Activated T-helper 1 cell treated with anti-CD3 and anti-CD28 coated beads, Interleukin-2, amount 50 U/mL, for 16 hours (primary cell): ENCODE data around the gene WDR36.

ENCODE experiments used
- DNase-seq, 2 donors: peaks; one replicate each; pipeline ENCODE4 v3.0.0-alpha.2; 2020; ENCODE audit warnings: low read depth in 1 of 2, low spot score in 1 of 2

The WDR36 gene

GRCh38 chr5:111092062-111092853, at the start of gene WDR36:
WDR36 (plus strand) TSS chr5:111092348; CDS start chr5:111092457, 109 bp downstream.
- peak; percentile 75 to 78 for DNase-seq

GRCh38 chr5:111043712-111044506, 48.2 kb upstream of the WDR36 start:
- no peak for DNase-seq

DNA sequence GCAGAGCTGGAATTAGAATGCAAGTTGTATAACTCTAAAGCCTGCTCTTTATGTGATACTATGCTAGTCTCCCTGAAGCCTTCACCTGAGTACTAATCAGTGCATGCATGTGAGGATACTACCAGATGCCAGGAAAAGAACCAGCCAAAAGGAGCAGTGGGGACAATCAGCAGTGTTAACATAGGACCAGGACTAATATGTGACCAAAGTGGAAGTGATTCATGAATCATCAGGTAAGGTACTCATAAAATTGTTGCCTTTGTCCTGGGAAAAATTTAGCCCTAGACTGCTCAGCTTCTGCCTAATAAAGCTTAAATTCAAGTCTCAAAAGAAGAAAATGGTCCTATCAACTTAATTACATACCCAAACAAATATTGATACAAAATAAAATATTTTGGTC, 34.1 kb upstream of the WDR36 start:
- no peak for DNase-seq

DNA sequence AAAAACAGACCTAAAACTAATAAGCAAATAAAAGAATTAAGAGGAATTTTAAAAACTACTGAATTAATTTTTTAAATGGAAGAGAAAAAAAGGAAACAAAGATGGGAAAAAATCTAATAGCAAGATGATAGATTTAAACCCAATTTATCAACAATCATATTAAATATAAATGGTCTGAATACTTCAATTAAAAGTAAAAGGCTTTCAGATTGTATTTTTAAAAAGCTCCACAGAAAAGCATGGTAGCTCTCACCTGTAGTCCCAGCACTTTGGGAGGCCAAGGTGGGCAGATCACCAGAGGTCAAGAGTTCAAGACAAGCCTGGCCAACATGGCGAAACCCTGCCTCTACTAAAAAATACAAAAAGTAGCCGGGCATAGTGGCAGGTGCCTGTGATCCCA, 32.0 kb upstream of the WDR36 start:
- no peak for DNase-seq

DNA sequence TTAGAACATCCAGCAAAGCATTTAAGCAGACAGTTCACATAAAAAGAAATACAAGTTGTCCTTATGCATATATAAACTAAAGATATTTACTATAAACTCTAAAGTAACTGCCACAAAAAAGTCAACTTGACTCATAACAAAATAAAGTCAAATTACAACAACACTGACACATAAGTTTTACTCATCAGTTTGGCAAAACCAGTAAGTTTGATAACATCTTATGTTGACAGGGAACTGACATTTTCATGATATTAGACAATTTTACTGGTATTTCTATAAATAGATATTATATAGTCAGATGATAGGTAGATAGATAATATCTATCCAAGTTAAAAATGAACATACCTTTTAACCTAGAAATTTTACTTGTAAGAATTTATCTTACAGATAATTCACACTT, 30.5 kb upstream of the WDR36 start:
- DNase-seq, result no peak

DNA sequence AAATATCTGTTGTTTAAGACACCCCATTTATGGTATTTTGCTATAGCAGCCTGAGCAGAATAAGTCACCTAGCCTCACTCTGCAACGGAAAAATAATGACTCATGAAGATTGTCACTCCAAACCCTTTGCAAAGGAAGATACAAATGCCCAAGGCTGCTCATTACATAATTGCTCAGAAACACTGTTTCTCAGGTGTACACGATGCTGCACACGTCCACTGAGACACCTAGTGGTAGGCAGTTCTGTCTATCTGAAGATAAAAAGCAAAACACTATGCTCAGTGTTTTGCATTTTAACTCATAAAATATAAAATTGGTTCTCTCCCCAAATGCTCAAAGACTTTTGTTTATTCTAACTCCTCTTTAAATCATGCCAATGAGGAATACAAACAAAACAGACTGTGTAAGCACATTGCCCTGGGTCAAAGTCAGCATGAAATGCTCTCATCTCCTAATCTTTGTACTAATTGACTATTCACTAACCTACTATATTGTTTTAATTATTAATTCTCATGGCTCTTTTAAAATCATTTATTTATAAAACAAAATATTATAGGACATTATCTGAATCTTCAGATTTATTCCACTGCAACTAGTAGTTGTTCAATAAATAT, 28.3 kb upstream of the WDR36 start:
- no peak for DNase-seq

GRCh38 chr5:111066261-111066938, 25.7 kb upstream of the WDR36 start:
- no peak for DNase-seq

DNA sequence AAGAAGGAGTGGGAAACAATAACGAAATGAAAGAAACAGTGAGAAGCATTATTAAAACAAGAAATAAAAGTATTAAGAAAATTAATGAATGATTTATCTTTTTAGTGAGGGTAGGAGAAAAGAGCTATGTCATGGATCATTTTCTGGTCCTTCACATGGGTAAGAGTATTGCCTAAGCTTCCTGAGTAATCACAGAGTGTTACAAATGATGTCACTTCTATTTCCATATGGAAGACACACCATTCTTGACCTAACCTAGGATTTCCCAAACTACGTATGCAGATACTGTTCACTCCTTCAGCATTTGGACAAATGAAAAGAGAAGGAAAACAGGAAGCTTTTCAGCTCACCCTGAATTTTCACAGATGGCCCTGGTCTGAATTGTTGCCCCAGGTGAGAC, 23.9 kb upstream of the WDR36 start:
- no peak for DNase-seq

GRCh38 chr5:111069839-111070238, 22.3 kb upstream of the WDR36 start:
- no peak for DNase-seq

DNA sequence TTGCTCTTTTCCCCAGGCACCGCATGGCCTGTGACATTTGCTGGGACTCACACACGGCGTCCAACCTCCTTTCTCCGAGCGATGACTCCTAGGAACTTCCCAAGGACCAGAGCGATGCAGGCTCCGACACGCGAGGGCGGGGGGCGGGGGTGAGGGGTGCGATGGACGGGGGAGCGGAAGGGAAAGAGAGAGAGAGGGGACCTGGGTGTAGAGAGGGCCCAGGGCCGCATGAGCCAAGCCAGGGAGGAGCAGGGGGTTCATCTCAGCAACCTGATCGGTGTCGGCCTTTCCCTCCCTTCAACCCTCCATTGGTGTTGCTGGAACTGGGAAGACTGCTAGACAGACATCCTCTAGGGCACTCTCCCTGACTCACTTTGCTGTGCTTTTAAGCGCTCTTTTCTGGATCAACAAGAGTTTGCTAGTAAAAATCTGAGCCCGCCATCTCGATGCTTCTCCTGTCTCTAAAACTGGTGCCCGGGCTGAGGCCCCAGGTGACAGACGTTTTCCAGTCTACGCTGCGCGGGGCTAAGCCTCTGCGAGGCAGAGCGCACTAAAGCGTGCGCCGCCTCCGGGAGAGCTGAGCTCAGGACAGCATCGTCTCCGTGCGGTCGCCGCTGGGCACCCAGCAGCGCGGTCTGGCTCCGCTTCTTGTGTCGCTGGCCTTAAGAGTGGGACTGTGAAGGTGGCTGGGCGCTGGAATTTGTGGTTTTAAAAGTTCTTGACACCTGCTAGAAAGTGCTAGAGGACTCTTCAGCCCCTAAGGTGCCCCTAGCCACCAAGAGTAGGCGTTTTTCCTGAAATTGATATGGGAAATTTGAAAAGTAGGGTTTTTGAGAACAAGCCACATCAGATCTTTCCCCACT, 21.6 kb upstream of the WDR36 start:
- no peak for DNase-seq

GRCh38 chr5:111071413-111071812, 20.7 kb upstream of the WDR36 start, which contains the start of gene TSLP:
TSLP (plus strand) TSS chr5:111071713; CDS start chr5:111071891, 178 bp downstream.
- no peak for DNase-seq

- peak; percentile 8 to 16 for DNase-seq
These were observed 19.0 kb upstream of the WDR36 start for GRCh38 chr5:111072949-111073682.

DNA sequence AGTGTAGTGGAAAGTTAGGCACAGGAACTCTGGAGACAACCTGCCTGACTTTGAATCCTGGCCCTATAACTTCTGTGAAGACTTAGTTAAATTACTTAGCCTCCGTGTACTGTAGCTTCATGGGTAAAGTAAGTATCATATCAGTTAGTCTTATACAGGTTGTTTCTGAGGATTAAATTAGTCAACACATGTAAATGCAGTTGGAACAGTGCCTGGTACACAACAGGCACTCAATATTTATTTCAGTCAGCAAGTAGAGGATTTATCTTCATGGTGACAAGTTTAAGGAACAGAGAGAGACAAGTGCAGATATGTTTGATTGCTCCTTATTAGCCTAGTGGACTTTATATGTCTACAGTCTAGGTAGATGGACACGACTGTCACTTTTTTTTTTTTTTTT, 17.9 kb upstream of the WDR36 start:
- DNase-seq, result no peak

GRCh38 chr5:111075520-111075919, 16.6 kb upstream of the WDR36 start:
- no peak for DNase-seq

GRCh38 chr5:111076091-111076490, 16.1 kb upstream of the WDR36 start:
- DNase-seq, result no peak

- no peak for DNase-seq
These were observed 14.5 kb upstream of the WDR36 start for GRCh38 chr5:111077678-111078077.

DNA sequence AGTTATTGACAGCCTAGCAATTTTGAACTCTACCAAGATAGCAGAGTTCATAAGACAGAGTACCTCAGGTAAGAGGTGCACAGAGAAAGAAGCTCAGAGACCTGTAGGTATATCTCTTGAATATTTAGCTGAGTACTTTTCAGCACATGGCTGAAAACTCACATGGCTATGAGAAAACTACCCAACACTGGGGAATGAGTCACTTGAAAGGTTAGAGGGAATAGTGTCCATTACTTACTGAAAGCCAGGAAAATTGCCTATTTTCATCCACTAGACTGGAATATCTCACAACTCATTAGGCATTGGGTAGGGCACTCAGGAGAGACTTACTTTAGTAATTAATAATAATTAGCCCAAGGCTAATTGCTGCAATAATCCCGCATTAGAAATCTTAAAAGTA, 12.3 kb upstream of the WDR36 start:
- DNase-seq, result no peak

DNA sequence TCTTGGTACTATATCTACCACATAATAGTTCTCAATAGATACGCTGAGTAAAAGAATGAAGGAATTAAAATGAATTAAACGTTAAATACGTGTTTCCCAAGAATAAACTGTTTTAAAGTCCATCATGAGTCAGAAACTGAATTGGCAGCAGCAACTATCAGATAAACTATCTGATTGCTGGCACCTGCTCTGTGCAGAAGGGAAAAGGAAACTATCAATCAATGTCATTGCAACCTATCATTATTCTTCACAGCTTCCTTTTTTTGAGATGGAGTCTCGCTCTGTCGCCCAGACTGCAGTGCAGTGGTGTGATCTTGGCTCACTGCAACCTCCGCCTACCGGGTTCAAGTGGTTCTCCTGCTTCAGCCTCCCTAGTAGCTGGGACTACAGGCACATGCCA, 8.8 kb upstream of the WDR36 start:
- no peak for DNase-seq

- no peak for DNase-seq
These were observed 3.8 kb downstream of the WDR36 start for GRCh38 chr5:111095982-111096381.
